GM10266 (cell line): ENCODE results near the gene GABRR2.

Source experiments
- DNase-seq: peaks from one replicate; pipeline ENCODE4 v3.0.0; 2012; ENCODE audit errors: extremely low spot score
- CTCF ChIP-seq: IDR thresholded peaks from 2 replicates; pipeline ENCODE4 v1.5.1; 2012; ENCODE audit warnings: mild to moderate bottlenecking, low read depth; ENCODE audit not compliant: control insufficient read depth, insufficient read depth; ENCODE audit errors: missing control alignments

GABRR2 gene

GRCh38 chr6:89215391-89215790 is 99.7 kb downstream of the GABRR2 start:
- no peak for DNase-seq
- no peak for TF ChIP-seq CTCF

- DNase-seq, result no peak
- TF ChIP-seq CTCF, result no peak
Observed at GRCh38 chr6:89214197-89214596, 100.9 kb downstream of the GABRR2 start.

- no peak for DNase-seq
- TF ChIP-seq CTCF, result no peak
Observed at GRCh38 chr6:89212472-89212871, 102.6 kb downstream of the GABRR2 start.

- TF ChIP-seq CTCF, result no peak
- no peak for DNase-seq
Observed at GRCh38 chr6:89209457-89209856, 105.6 kb downstream of the GABRR2 start.

GRCh38 chr6:89208551-89208950 is 106.5 kb downstream of the GABRR2 start:
- no peak for TF ChIP-seq CTCF

More at GRCh38 chr6:89208551-89208950, 106.5 kb downstream of the GABRR2 start:
- DNase-seq, result no peak
